ENCODE results near the gene TMEM204. TPM values are rescaled to one million over a fixed set of nuclear protein-coding genes. Genes with fewer than 3 reads are reported as not detected.
A peak's percentile ranks its signal among the peaks of the same experiment; 100 is the strongest.

The TMEM204 gene
- total RNA-seq, result 0.98 and 1.3 TPM in 2 replicates
- long read RNA-seq, result 0 reads

DNA sequence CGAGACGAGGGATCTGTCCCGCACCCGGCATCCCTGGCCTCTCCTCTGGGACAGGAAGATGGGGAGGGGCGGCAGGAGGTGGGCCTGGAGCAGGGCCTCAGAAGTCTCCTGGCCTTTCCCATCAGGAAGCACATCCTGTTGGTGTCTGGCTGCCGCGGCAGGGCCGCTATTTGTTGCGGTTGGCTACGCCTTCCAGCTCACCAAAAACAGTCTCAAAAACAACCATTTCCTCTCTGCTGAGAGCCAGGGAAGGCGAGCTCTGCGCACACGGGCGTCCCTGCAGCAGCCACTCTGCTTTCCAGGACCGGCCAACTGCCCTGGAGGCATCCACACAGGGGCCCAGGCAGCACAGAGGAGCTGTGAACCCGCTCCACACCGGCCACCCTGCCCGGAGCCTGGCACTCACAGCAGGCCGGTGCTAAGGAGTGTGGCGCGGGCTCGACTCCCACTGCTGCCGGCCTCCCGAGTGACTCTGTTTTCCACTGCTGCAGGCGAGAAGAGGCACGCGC lies at the start of gene TMEM204:
TSS of gene TMEM204 (plus strand) at position 224 of the 509 bp plus-strand sequence. CDS start 610 bp downstream, outside the sequence.
- DNase-seq (ENCODE audit: low read depth, low spot score), result no peak
- Mint-ChIP-seq H3K36me3 (ENCODE audit: low read depth) (no peaks in the 10 kb centered on the region), H3K4me1 (peaks cover 5% of the 10 kb centered on the region), H3K27me3 (ENCODE audit: low read depth) (no peaks in the 10 kb centered on the region), H3K27ac (ENCODE audit: unreplicated experiment) (no peak within 1 kb of the TSS), H3K4me3 (no peak within 1 kb of the TSS), H3K9me3 (no peaks in the 10 kb centered on the region)
- TF ChIP-seq, protein P1, sequence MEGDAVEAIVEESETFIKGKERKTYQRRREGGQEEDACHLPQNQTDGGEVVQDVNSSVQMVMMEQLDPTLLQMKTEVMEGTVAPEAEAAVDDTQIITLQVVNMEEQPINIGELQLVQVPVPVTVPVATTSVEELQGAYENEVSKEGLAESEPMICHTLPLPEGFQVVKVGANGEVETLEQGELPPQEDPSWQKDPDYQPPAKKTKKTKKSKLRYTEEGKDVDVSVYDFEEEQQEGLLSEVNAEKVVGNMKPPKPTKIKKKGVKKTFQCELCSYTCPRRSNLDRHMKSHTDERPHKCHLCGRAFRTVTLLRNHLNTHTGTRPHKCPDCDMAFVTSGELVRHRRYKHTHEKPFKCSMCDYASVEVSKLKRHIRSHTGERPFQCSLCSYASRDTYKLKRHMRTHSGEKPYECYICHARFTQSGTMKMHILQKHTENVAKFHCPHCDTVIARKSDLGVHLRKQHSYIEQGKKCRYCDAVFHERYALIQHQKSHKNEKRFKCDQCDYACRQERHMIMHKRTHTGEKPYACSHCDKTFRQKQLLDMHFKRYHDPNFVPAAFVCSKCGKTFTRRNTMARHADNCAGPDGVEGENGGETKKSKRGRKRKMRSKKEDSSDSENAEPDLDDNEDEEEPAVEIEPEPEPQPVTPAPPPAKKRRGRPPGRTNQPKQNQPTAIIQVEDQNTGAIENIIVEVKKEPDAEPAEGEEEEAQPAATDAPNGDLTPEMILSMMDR (conservative IDR thresholded peaks at IDR 0.05), result no peak

DNA sequence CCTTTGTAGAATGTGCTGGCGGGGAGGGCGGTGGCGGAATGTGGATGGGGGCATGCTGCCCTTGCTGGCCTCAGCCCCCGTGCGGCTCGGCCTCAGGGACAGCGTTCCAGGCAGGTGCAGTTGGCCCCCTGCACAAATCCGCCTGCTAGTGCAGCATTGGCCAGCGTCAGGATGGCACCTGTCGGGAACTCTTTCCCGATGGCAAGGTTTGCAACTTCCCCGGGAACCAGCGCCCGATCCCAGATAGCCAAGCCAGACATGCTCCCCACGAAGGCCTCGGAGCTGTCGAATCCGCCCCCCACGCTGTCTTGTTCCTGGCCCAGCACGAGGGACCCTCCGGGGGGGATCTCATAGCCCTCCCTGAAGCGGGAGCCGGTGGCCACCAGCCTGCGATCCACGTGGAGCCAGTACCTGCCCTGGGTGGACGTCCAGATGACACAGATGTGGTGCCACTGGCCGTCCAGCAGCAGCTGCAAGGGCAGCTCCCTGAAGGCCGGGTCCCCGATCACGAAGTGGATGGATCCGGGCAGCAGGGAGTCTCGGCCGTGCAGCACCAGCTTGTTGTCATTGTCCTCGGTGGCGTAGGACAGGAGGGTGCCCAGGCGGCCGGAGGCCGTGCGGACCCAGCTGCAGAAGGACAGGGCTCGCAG lies 47.5 kb upstream of the TMEM204 start:
- TF ChIP-seq, protein P1 (conservative IDR thresholded peaks at IDR 0.05), result no peak
- no peak overlapping the region for H3K27ac Mint-ChIP-seq (ENCODE audit: unreplicated experiment)
- no peaks in the 10 kb centered on the region for H3K9me3 Mint-ChIP-seq
- no peak for DNase-seq (ENCODE audit: low read depth, low spot score)
- H3K4me1 Mint-ChIP-seq, result no peaks in the 10 kb centered on the region
- peaks cover 22% of the 10 kb centered on the region for H3K27me3 Mint-ChIP-seq (ENCODE audit: low read depth)
- H3K4me3 Mint-ChIP-seq, result no peak overlapping the region
- H3K36me3 Mint-ChIP-seq (ENCODE audit: low read depth), result no peaks in the 10 kb centered on the region

GRCh38 chr16:1486551-1487390 lies 46.7 kb upstream of the TMEM204 start:
- Mint-ChIP-seq H3K27me3 (ENCODE audit: low read depth) (peaks cover 16% of the 10 kb centered on the region), H3K27ac (ENCODE audit: unreplicated experiment) (peak overlapping the region; percentile 50), H3K4me3 (no peak overlapping the region), H3K4me1 (no peaks in the 10 kb centered on the region), H3K36me3 (ENCODE audit: low read depth) (no peaks in the 10 kb centered on the region), H3K9me3 (no peaks in the 10 kb centered on the region)
- TF ChIP-seq, protein P1 (conservative IDR thresholded peaks at IDR 0.05), result no peak
- DNase-seq (ENCODE audit: low read depth, low spot score), result no peak

- Mint-ChIP-seq H3K4me3 (no peak overlapping the region), H3K27me3 (ENCODE audit: low read depth) (peaks cover 16% of the 10 kb centered on the region), H3K9me3 (no peaks in the 10 kb centered on the region), H3K4me1 (peaks cover 3% of the 10 kb centered on the region), H3K27ac (ENCODE audit: unreplicated experiment) (no peak overlapping the region), H3K36me3 (ENCODE audit: low read depth) (no peaks in the 10 kb centered on the region)
- no peak for DNase-seq (ENCODE audit: low read depth, low spot score)
- TF ChIP-seq, protein P1 (conservative IDR thresholded peaks at IDR 0.05), result no peak
Observed at GRCh38 chr16:1487395-1488053, 45.9 kb upstream of the TMEM204 start.

- peak overlapping the region; percentile 19 for H3K27ac Mint-ChIP-seq (ENCODE audit: unreplicated experiment)
- TF ChIP-seq, protein P1 (conservative IDR thresholded peaks at IDR 0.05), result no peak
- no peaks in the 10 kb centered on the region for H3K9me3 Mint-ChIP-seq
- H3K4me3 Mint-ChIP-seq, result no peak overlapping the region
- H3K27me3 Mint-ChIP-seq (ENCODE audit: low read depth), result peaks cover 16% of the 10 kb centered on the region
- H3K4me1 Mint-ChIP-seq, result peaks cover 8% of the 10 kb centered on the region
- H3K36me3 Mint-ChIP-seq (ENCODE audit: low read depth), result no peaks in the 10 kb centered on the region
- DNase-seq (ENCODE audit: low read depth, low spot score), result no peak
Observed at GRCh38 chr16:1488054-1488601, 45.3 kb upstream of the TMEM204 start.

Measured in neural crest cell (in vitro differentiated cells).